Osteocyte (in vitro differentiated cells): Measurements from ENCODE around the gene SECISBP2L. TPM values are rescaled to one million over a fixed set of nuclear protein-coding genes. Genes with fewer than 3 reads are reported as not detected.
A peak's percentile ranks its signal among the peaks of the same experiment; 100 is the strongest.

ENCODE experiments used
- DNase-seq: peaks from one replicate; pipeline ENCODE4 v3.0.0; 2021; ENCODE audit warnings: mixed read lengths; ENCODE audit not compliant: unreplicated experiment; ENCODE audit errors: extremely low spot score
- H3K27ac Mint-ChIP-seq: one replicate; pipeline ENCODE4 v1.8.0; 2021; ENCODE audit warnings: mild to moderate bottlenecking, mixed read lengths; ENCODE audit not compliant: unreplicated experiment
- H3K27me3 Mint-ChIP-seq: one replicate; pipeline ENCODE4 v1.8.0; 2021; ENCODE audit warnings: mixed read lengths; ENCODE audit not compliant: unreplicated experiment
- H3K36me3 Mint-ChIP-seq: one replicate; pipeline ENCODE4 v1.8.0; 2021; ENCODE audit warnings: mixed read lengths; ENCODE audit not compliant: unreplicated experiment
- H3K4me1 Mint-ChIP-seq: one replicate; pipeline ENCODE4 v1.8.0; 2021; ENCODE audit warnings: mixed read lengths; ENCODE audit not compliant: unreplicated experiment
- H3K4me3 Mint-ChIP-seq: one replicate; pipeline ENCODE4 v1.8.0; 2021; ENCODE audit warnings: mild to moderate bottlenecking, moderate library complexity, mixed read lengths; ENCODE audit not compliant: unreplicated experiment
- H3K9me3 Mint-ChIP-seq: one replicate; pipeline ENCODE4 v1.8.0; 2021; ENCODE audit warnings: mixed read lengths; ENCODE audit not compliant: unreplicated experiment
- CTCF ChIP-seq: fragments of 200-600 bp; sonication (generic); IDR thresholded peaks from 2 replicates; pipeline ENCODE4 v1.5.0; 2021; ENCODE audit warnings: antibody characterized with exemption, mild to moderate bottlenecking, moderate library complexity
- total RNA-seq: library from RNA; stranded (reverse); gene quantifications from 2 replicates; pipeline ENCODE4 v1.2.1, GENCODE V29; 2021

Gene SECISBP2L
- total RNA-seq, 1 donor from 2014 or later: 47.7 TPM

GRCh38 chr15:48954538-48954937 is 91.7 kb downstream of the SECISBP2L start:
- no peaks in the 10 kb centered on the region for H3K36me3 Mint-ChIP-seq
- DNase-seq: no peak
- H3K27me3 Mint-ChIP-seq: no peaks in the 10 kb centered on the region
- H3K27ac Mint-ChIP-seq: peak overlapping the region; percentile 62
- H3K9me3 Mint-ChIP-seq: no peaks in the 10 kb centered on the region
- peaks cover 17% of the 10 kb centered on the region for H3K4me1 Mint-ChIP-seq
- no peak for TF ChIP-seq CTCF
- H3K4me3 Mint-ChIP-seq: no peak overlapping the region

DNA sequence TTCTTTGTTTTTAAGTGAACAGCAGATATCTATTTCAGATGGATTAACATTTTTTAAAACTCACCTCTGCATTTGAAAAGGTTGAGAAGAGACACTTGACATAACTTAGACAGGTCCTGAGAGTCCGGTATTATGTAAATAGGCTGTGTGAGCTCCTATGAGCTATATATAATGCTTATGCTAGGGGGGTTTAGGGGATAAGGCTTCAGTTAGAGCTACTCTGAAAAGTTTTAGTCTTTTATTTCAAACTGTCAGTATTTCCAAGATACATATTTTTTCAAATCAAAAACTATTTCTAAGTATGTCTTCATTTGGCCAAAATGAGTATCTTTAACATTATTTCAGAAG is 99.4 kb downstream of the SECISBP2L start:
- Mint-ChIP-seq H3K9me3 (peaks cover 3% of the 10 kb centered on the region), H3K4me3 (no peak overlapping the region), H3K4me1 (peaks cover 4% of the 10 kb centered on the region), H3K36me3 (no peaks in the 10 kb centered on the region), H3K27ac (no peak overlapping the region), H3K27me3 (no peaks in the 10 kb centered on the region)
- TF ChIP-seq CTCF: no peak
- DNase-seq: no peak

- Mint-ChIP-seq H3K4me1 (peaks cover 4% of the 10 kb centered on the region), H3K9me3 (peaks cover 3% of the 10 kb centered on the region), H3K27me3 (no peaks in the 10 kb centered on the region), H3K27ac (no peak overlapping the region), H3K4me3 (no peak overlapping the region), H3K36me3 (no peaks in the 10 kb centered on the region)
- TF ChIP-seq CTCF: no peak
- no peak for DNase-seq
These were observed 100.0 kb downstream of the SECISBP2L start for GRCh38 chr15:48946074-48946839.

DNA sequence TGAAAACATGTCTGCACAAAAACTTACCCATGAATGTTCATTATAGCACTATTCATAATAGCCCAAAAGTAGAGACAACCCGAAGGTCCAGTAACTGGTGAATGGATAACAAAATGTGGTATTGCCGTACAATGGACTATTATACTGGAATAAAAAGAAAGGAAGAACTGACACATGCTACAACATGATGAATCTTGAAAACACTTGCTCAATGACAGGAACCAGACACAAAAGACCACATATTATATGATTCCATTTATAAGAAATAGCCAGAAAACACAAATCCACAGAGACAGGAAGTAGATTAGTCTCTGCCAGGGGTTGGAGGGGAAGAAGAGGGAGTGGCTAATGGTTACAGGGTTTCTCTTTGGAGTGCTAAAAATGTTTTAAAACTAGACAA is 100.9 kb downstream of the SECISBP2L start:
- no peak for TF ChIP-seq CTCF
- Mint-ChIP-seq H3K4me1 (peaks cover 7% of the 10 kb centered on the region), H3K27ac (no peak overlapping the region), H3K27me3 (no peaks in the 10 kb centered on the region), H3K36me3 (no peaks in the 10 kb centered on the region), H3K9me3 (peaks cover 3% of the 10 kb centered on the region), H3K4me3 (no peak overlapping the region)
- DNase-seq: no peak

DNA sequence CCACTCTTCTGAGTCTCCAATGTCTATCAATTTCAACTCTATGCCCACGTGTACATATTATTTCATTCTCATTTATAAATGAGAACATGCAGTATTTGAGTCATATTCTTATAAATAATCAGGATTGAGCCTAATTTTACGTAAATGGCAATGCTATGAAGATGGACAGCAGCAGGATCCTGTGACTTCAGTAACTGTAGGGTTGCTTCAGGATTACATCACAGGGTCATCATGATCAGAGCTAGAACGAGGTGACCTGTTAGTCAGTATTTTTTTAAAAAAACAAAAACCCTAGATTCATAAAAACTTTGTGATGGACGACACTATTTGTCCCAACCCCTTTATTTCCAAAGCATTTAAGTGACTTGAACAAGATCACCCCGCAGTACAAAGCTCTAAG is 104.3 kb downstream of the SECISBP2L start:
- DNase-seq: no peak
- Mint-ChIP-seq H3K4me1 (peaks cover 25% of the 10 kb centered on the region), H3K9me3 (peaks cover 3% of the 10 kb centered on the region), H3K36me3 (no peaks in the 10 kb centered on the region), H3K4me3 (no peak overlapping the region), H3K27me3 (no peaks in the 10 kb centered on the region), H3K27ac (no peak overlapping the region)
- TF ChIP-seq CTCF: no peak
